HG03095 (cell line): ENCODE results near the gene PACSIN2.
"Not testable (repeated sequence)": the region's sequence is repeated elsewhere in the genome, so short reads cannot be mapped to it uniquely, and the experiment has no call there.

Experiments used
- ATAC-seq: cut with Tn5 transposase; IDR thresholded peaks from one replicate; pipeline ENCODE4 v1.9.1; 2021; ENCODE audit warnings: moderate library complexity; ENCODE audit not compliant: unreplicated experiment

Gene PACSIN2

GRCh38 chr22:42992886-42993479 is 22.0 kb downstream of the PACSIN2 start:
- ATAC-seq, result no peak

GRCh38 chr22:42992092-42992491 is 22.9 kb downstream of the PACSIN2 start:
- ATAC-seq, result no peak

GRCh38 chr22:42991010-42991651 is 23.8 kb downstream of the PACSIN2 start:
- no peak for ATAC-seq

DNA sequence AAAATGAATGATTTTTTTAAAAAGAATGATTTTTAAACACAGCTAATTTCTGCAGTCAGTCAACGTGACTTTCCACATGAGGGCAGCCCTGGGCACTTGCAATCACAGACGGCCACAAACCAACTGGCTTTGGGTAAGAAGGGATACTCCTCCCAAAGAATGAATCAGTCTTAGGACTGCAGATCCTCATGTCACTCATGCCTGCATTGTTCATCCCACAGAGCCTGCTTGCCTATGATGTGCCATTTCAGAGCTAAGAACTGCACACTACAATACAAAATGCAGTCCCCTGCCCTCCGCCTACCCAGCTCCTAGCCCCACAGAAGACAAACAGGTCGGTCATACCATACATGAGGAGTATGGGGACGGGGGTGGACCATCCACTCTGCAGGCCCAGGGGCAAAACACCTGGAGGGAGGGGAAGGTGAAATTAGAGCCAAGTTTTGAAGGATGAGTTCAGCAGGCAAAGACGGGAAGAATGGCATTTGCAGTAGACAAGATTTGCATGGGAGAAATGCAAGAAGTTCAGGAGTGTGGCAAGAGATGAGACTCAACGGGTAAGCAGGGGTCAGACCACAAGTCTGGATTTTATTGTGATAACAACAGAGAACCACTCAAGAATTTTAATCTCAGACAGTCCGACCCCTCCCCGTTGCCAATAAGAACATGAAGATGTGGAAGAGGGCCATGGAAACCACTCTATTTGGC is 24.7 kb downstream of the PACSIN2 start:
- ATAC-seq, result no peak

GRCh38 chr22:42986115-42986514 is 28.8 kb downstream of the PACSIN2 start:
- ATAC-seq, result no peak

DNA sequence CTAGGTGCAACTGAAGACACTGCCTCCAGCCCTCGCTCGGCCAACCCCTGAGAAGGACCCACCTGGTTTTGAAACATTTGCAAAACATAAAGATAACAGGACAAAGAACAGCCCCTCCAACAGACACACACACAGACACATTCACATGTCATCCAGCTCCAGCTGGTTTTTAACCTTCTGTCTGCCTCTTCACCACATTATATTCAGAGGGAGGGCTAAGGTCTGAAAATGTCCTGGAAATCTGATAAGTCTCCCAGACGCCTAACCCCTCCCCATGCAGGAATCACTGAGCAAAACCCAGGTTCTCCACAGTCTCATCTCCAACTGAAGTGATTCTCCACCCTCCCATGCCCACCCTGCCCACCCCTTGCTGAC is 29.4 kb downstream of the PACSIN2 start:
- no peak for ATAC-seq

DNA sequence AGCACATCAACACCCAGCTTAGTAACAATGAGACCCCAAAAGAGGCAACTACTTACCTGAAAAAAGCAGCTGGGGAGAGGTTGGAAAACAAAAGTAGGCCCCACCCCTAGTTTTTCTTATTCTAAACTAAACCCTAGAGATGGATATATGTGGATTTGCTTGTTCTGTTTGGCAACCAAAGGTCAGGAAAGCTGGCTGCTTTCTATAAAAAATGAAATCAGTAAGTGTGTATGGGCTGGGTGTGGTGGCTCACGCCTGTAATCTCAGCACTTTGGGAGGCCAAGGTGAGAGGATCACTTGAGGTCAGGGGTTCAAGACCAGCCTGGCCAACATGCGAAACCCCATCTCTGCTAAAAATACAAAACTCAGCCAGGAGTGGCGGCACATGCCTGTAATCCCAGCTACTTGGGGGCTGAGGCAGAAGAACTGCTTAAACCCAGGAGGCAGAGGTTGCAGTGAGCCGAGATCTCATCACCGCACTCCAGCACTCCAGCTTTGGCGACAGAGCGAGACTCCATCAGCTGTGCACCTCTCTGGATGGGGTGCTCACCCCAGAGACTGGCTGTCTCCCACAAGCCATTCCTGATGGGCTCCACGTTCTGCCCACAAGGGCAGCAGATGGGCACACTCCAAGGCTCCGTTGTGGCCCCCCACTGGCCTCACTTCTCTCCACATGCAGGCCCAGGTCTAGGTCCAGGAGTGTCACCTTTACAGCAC is 30.0 kb downstream of the PACSIN2 start:
- ATAC-seq, result no peak

GRCh38 chr22:42984397-42984796 is 30.6 kb downstream of the PACSIN2 start:
- no peak for ATAC-seq

GRCh38 chr22:42983470-42983869 is 31.5 kb downstream of the PACSIN2 start:
- ATAC-seq, result no peak

DNA sequence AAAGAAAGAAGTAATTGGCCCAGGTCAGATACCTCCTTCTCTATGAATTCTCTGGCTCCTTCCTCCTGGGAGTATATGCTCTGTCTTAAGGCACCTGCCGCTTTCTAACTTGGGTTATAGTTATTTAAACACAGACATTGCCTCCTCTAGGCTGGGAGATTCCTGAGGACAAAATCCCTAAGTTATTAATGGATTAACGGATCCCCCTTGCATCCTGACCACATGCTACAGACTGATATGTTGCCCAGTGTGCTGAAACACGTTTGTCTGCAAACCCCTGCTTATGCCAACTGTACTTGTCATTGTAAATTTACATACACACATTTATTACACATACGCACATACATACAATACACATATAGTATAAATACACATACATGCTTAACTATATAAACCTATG is 35.3 kb downstream of the PACSIN2 start:
- ATAC-seq, result no peak

- no peak for ATAC-seq
Observed at GRCh38 chr22:42978453-42979103, 36.4 kb downstream of the PACSIN2 start.

DNA sequence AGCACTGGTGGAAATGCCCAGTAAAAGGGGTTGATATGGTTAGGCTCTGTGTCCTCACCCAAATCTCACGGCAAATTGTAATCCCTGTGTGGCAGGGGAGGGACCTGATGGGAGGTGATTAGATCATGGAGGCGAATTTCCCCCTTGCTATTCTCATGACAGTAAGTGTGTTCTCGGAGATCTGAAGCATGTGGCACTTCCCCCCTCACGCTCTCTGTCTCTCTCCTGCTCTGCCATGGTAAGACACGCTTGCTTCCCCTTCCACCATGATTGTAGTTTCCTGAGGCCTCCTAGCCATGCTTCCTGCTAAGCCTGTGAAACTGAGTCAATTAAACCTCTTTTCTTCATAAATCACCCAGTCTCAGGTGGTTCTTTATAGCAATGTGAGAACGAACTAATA is 37.4 kb downstream of the PACSIN2 start:
- no peak for ATAC-seq

DNA sequence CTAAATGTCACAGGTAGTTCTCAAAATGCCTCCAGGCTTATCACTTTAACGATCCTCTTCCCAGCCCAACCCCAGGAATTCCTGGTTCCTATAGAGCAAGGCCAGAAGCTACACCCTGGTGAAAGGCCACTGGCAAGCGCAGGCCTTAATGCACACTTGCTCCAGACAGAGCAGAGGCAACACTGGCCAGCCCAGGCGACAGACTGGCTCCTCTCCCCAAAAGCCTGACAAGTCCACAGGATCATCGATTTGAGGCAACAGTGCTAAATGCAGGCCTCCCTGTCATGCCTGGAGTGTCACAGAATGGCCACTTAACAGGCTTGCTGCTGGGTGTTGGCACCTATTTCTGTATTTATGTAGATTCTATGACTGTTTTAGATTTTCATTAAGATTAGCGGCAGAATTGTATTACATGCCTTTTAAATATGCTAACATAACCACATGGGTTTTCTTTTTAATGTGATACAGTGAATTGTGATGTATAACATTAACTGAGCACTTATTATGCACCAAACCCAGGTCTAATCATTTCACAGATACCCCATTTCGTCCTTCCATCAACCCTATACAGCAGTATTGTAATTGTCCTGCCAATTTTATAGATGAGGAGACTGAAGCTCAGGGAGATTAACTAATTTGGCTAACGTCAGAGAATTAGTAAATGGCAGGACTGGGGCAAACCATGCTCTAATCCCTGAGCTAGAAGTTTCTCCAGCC is 38.6 kb downstream of the PACSIN2 start:
- ATAC-seq, result no peak

- ATAC-seq, result no peak
Observed at GRCh38 chr22:42974223-42974622, 40.7 kb downstream of the PACSIN2 start.

GRCh38 chr22:42973536-42973881 is 41.4 kb downstream of the PACSIN2 start:
- ATAC-seq, result no peak

DNA sequence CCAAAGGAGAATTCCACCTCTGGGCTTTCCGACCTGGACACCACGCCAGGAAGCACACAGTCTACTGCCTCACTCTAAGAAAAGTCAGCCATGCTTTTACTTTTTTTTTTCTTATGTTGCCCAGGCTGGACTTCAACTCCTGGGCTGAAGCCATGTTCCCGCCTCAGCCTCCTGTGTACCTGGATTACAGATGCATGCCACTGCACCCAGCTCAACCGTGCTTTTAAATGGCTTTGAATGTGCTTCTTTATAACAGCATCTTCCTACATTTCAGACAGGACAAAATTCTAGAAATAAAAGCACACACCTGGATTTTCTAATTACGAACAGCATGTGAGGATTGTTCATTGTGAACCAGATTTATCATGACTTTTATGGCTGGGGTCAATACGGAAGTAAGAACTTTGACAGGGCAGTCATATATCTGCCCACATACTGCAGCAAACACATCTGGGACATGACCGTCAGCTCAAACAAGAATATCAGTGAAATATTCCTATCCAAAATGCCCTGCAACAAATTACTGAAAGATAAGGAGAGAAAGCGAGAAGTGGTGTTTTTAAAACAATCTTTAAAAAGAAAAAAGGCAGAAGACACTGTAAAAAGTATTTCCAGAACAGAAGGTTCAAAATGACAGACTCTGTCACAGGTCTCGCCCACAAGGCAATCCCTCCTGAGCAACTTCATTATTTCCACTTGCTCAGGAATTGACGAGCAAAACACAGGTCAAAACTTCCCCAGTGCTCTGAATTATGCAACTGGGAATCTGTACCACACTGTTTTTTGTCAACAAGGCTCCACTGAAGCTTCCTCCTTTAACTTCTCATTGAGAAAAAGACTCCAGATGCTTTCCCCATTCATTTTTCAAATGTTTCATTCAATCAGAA is 42.1 kb downstream of the PACSIN2 start:
- no peak for ATAC-seq

DNA sequence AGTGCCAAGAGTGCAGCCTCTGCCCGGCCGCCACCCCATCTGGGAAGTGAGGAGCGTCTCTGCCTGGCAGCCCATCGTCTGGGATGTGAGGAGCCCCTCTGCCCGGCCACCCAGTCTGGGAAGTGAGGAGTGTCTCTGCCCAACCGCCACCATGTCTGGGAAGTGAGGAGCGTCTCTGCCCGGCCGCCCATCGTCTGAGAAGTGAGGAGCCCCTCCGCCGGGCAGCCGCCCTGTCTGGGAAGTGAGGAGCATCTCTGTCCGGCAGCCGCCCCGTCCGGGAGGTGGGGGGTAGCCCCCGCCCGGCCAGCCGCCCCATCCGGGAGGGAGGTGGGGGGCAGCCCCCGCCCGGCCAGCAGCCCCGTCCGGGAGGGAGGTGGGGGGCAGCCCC is 43.5 kb downstream of the PACSIN2 start:
- ATAC-seq, result not testable (repeated sequence)

DNA sequence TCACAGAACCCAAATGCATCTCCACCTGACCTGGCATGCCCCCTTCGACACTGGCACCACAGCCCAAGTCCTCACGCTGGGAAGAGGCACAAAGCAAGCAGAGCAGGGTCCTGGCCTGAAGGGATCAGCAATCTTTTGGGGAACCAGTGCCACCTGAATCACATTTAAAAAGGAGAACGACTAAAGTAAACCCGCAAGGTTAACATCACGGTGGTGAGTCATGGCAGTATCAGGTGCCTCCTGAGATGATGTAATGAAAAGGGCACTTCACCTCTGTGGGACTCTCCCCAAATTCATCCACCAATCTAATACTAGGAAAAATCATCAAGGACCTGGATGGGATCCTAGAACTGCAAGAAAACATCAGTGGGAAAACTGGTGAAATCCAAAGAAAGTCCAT is 44.9 kb downstream of the PACSIN2 start:
- no peak for ATAC-seq

- ATAC-seq, result no peak
Observed at GRCh38 chr22:42969348-42969975, 45.5 kb downstream of the PACSIN2 start.
